Measurements from ENCODE around the gene PSMF1.
A peak's percentile ranks its signal among the peaks of the same experiment; 100 is the strongest.

Gene PSMF1, protein sequence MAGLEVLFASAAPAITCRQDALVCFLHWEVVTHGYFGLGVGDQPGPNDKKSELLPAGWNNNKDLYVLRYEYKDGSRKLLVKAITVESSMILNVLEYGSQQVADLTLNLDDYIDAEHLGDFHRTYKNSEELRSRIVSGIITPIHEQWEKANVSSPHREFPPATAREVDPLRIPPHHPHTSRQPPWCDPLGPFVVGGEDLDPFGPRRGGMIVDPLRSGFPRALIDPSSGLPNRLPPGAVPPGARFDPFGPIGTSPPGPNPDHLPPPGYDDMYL

DNA sequence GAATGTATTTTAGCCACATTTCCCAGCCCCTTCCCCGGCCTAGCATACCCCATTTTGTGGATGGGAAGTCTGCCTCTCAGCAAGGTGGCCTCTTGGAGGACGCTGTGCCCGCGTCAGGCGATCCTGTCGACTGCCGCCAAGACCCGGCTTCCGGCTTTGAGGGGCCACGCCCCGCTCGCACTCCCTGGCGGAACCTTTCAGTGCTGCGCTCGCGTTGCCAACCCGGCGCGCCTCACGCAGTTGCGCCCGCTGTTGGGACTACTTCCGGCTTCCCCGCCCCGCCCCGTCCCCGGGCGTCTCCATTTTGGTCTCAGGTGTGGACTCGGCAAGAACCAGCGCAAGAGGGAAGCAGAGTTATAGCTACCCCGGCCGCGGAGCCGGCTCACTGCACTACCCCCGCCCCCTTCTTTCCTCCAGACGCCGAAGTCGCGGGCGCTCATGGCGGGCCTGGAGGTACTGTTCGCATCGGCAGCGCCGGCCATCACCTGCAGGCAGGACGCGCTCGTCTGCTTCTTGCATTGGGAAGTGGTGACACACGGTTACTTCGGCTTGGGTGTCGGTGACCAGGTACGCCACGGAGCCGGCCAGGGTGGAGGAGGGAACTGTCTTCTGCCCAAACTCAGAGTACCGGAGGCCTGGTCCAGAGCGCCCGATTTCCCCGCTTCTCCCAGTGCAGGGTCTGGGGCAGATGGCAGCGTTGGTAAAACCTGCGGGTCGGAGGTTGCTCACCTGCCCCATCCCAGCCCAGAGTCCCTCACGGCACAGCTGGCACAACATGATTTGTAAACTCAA is at the start of gene PSMF1:
TSS of gene PSMF1 (plus strand) at position 267 of the 792 bp plus-strand sequence. CDS start at position 439, 172 bp downstream.
- peak within 1 kb of the TSS; percentile 97 for H3K4me3 ChIP-seq (ENCODE audit: low read length)
- H3K9me3 ChIP-seq (ENCODE audit: control insufficient read depth, low read length): no peaks in the 10 kb centered on the region
- no peaks in the 10 kb centered on the region for H3K27me3 ChIP-seq (ENCODE audit: control insufficient read depth, insufficient read depth, low read length)
- H3K9ac ChIP-seq (ENCODE audit: low read length): peak within 1 kb of the TSS; percentile 85
- H3K36me3 ChIP-seq (ENCODE audit: control insufficient read depth, insufficient read depth, low read length): no peaks in the 10 kb centered on the region
- peaks cover 44% of the 10 kb centered on the region for H3K4me1 ChIP-seq (ENCODE audit: control insufficient read depth, insufficient read depth, low read length)

DNA sequence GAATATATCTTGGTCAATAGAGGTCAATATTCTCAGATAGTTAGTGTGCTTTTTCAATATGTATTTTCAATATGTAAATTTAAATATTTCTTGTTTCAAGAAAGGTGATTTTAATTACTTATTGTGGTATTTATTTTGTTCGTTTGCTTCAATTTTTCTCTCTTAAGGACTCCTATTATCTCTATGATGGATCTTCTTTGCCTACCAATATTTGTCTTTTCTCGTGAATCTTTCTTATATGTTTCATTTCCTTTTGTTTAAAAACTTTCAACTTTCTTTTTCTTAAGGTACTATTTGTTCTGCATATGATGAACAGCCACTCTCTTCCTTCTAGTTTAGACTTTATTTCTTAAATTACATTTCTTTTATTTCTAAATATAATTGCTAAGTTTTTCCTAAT is 46.1 kb upstream of the PSMF1 start:
- Histone ChIP-seq H3K4me3 (ENCODE audit: low read length) (no peak overlapping the region), H3K27me3 (ENCODE audit: control insufficient read depth, insufficient read depth, low read length) (no peaks in the 10 kb centered on the region), H3K9ac (ENCODE audit: low read length) (no peak overlapping the region), H3K36me3 (ENCODE audit: control insufficient read depth, insufficient read depth, low read length) (no peaks in the 10 kb centered on the region), H3K4me1 (ENCODE audit: control insufficient read depth, insufficient read depth, low read length) (no peaks in the 10 kb centered on the region), H3K9me3 (ENCODE audit: control insufficient read depth, low read length) (no peaks in the 10 kb centered on the region)

DNA sequence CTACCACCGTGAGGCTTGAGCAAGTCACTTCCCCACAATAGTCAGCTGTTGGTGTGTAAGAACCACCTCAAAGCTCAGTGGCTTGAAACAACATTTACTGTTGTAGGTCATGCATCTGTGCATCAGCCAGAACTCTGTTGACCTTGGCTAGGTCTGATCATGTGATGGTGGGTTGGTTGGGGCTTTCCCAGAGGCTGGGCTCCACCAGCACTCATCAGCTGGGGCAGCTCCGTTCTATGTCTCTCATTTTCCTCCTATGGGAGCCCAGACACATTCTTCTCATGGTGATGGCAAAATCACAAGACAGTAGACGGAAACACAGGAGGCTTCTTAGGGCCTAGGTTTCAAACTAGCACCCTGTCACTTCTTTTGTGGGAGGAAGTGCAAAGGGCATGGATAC is 42.8 kb upstream of the PSMF1 start:
- Histone ChIP-seq H3K27me3 (ENCODE audit: control insufficient read depth, insufficient read depth, low read length) (no peaks in the 10 kb centered on the region), H3K4me1 (ENCODE audit: control insufficient read depth, insufficient read depth, low read length) (no peaks in the 10 kb centered on the region), H3K4me3 (ENCODE audit: low read length) (no peak overlapping the region), H3K9me3 (ENCODE audit: control insufficient read depth, low read length) (no peaks in the 10 kb centered on the region), H3K9ac (ENCODE audit: low read length) (no peak overlapping the region), H3K36me3 (ENCODE audit: control insufficient read depth, insufficient read depth, low read length) (no peaks in the 10 kb centered on the region)

DNA sequence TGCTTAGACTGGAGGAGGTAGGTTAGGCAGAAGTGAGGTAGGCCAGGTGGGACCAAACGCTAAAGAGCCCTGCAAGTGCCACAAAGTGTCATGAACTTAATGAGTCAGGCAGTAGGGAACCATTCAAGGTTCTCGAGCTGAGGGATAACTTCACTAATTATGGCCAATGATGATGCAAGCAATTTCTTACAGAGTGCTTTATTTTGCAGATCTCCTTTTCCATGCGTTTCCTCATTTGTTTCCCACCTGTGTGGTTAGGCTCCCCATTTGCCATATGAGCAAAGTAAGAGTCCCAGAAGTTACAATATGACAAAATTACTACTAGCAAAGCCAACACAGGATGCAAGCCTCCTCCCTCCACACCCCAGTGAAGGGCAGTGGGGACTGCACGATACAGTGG is 36.5 kb upstream of the PSMF1 start:
- no peaks in the 10 kb centered on the region for H3K36me3 ChIP-seq (ENCODE audit: control insufficient read depth, insufficient read depth, low read length)
- no peak overlapping the region for H3K9ac ChIP-seq (ENCODE audit: low read length)
- no peaks in the 10 kb centered on the region for H3K27me3 ChIP-seq (ENCODE audit: control insufficient read depth, insufficient read depth, low read length)
- H3K4me3 ChIP-seq (ENCODE audit: low read length): no peak overlapping the region
- no peaks in the 10 kb centered on the region for H3K4me1 ChIP-seq (ENCODE audit: control insufficient read depth, insufficient read depth, low read length)
- H3K9me3 ChIP-seq (ENCODE audit: control insufficient read depth, low read length): no peaks in the 10 kb centered on the region

DNA sequence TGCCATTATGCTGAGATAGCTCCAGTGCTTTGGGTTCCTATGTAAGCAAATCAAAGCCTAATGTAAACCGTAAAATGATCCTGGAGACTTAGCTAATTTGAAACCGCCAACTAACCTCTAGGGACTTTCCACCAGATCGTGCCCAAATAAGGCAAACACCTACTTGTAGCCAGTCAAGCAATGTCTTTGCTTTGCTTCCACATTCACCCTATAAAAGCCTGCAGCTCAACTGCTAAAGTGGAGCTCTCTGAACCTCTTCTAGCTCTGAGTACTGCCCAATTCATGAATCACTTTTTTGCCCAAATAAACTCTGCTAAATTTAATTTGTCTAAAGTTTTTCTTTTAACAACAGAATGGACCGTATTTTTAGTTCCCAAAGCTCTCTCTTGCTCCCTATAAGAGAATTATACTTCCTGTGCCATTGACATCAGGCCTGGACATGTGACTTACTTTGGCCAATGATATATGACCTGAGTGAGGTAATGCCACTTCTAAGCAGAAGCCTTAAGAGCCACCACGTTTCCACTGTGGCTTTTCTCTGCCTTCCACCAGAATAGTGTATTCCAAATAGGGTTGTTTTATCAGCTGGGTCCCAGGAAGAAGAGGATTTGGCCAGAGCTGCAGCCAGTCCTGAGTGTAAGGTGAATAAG is 34.8 kb upstream of the PSMF1 start:
- Histone ChIP-seq H3K36me3 (ENCODE audit: control insufficient read depth, insufficient read depth, low read length) (no peaks in the 10 kb centered on the region), H3K27me3 (ENCODE audit: control insufficient read depth, insufficient read depth, low read length) (no peaks in the 10 kb centered on the region)

DNA sequence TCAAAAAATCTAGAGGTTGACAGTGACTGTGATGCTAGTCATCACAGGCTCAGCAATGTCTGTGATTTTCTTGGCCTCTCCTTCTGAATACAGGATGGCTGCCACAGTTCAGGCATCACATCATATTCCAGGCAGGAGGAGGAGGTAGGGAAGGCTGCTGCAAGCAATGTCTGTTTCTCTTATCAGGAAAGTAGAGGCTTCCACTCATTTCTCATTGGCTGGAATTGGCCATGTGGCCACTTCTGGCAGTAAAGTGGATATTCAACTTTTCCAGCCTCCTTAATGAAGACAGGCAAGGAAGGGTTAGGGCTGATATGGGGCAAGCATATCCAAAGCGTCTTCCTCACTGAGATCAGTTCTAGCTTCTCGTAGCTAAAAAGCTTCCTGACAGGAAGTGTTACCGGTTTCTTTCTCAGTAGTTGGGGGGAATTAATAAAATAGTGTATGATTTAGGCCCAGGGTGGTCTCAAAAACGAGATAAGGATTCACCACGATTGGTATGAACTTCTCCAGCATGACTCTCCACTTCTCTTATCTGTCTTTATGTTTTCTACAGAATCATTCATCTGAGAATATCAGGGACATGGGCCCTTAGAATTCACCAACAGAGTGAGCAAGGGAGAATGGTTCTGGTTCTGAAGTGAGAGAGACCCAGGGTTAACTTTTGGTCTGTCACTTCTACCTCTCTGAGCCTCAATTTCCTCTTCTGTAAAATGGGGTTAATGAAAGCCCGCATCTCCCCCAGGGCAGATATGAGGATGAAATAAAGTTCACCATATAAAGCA is 32.7 kb upstream of the PSMF1 start:
- no peaks in the 10 kb centered on the region for H3K9me3 ChIP-seq (ENCODE audit: control insufficient read depth, low read length)
- H3K27me3 ChIP-seq (ENCODE audit: control insufficient read depth, insufficient read depth, low read length): no peaks in the 10 kb centered on the region
- no peaks in the 10 kb centered on the region for H3K4me1 ChIP-seq (ENCODE audit: control insufficient read depth, insufficient read depth, low read length)
- no peaks in the 10 kb centered on the region for H3K36me3 ChIP-seq (ENCODE audit: control insufficient read depth, insufficient read depth, low read length)
- no peak overlapping the region for H3K4me3 ChIP-seq (ENCODE audit: low read length)
- H3K9ac ChIP-seq (ENCODE audit: low read length): no peak overlapping the region

More for the DNA sequence above, 34.8 kb upstream of the PSMF1 start:
- H3K4me1 ChIP-seq (ENCODE audit: control insufficient read depth, insufficient read depth, low read length): no peaks in the 10 kb centered on the region
- no peak overlapping the region for H3K9ac ChIP-seq (ENCODE audit: low read length)
- H3K9me3 ChIP-seq (ENCODE audit: control insufficient read depth, low read length): no peaks in the 10 kb centered on the region
- no peak overlapping the region for H3K4me3 ChIP-seq (ENCODE audit: low read length)

DNA sequence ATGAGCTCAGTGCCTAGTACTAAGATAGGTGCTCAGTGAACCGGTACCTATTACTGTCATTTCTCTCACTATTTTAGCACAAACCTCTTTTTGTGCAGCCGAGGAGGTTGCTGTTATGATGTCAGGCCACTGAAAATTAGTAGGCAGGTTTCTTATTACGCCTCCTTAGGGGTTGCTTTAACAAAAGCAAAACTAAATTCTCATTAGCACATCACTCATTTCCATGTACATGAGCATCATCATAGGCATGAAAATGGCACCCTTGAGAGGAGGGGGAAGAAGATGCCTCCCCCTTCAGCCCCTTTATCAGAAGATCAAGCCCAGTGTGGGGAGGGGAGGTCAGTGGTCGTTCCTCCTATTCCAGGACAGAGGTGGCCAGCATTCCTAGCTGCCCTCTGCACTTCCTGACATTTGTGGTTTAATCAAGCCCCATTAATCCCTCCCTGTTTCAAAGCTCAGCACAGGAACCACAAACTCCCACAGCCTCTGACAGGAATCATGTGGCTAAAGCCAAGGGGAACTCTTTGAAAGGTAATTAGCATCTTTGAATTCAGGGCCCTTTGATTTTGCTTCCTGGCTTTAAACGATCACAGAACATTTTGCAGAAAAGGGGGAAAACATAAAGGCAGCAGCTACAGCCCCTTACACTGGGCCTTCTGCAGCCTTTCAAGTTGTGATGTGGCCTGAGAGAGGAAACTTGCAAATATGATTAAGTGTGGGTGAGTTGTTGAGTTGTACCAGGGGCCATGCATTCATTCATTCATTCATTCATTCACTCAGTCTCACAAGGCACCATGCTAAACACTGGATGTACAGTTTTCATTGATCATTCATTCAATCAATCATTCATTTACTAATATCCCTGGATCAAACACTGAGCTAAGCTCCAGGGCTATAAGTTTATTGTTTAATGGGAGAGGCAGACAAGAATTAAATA is 31.9 kb upstream of the PSMF1 start:
- no peaks in the 10 kb centered on the region for H3K9me3 ChIP-seq (ENCODE audit: control insufficient read depth, low read length)
- no peaks in the 10 kb centered on the region for H3K36me3 ChIP-seq (ENCODE audit: control insufficient read depth, insufficient read depth, low read length)
- H3K9ac ChIP-seq (ENCODE audit: low read length): no peak overlapping the region
- no peaks in the 10 kb centered on the region for H3K27me3 ChIP-seq (ENCODE audit: control insufficient read depth, insufficient read depth, low read length)
- no peak overlapping the region for H3K4me3 ChIP-seq (ENCODE audit: low read length)
- no peaks in the 10 kb centered on the region for H3K4me1 ChIP-seq (ENCODE audit: control insufficient read depth, insufficient read depth, low read length)

DNA sequence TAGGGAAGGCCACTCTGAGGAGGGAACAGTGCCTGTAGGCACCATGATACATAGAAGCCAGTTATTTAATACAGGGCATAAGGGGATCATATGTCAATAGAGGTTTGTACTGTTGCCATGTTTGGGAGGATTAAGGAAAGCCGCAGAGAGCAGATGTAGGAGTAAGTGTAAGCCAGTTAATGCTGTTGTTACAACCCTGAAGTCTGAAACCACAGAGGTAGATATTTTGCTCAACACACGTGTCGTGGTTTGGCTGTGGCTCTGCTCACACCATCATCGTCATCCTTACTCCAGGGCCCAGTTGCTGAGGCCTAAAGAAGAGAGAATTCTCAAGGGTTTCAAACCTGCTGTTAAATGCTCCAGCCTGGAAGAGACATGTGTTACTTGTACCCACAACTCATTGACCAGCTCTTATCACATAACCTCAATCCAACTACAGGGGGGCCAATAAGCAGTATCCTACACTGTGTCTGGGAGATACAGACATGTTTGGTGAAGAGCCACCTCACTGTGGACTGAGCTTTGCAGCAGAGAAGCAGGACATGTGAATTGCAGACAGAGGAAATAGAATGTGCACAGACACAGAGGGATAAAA is 31.0 kb upstream of the PSMF1 start:
- Histone ChIP-seq H3K27me3 (ENCODE audit: control insufficient read depth, insufficient read depth, low read length) (no peaks in the 10 kb centered on the region), H3K4me1 (ENCODE audit: control insufficient read depth, insufficient read depth, low read length) (no peaks in the 10 kb centered on the region), H3K9ac (ENCODE audit: low read length) (no peak overlapping the region), H3K9me3 (ENCODE audit: control insufficient read depth, low read length) (no peaks in the 10 kb centered on the region), H3K4me3 (ENCODE audit: low read length) (no peak overlapping the region), H3K36me3 (ENCODE audit: control insufficient read depth, insufficient read depth, low read length) (no peaks in the 10 kb centered on the region)

DNA sequence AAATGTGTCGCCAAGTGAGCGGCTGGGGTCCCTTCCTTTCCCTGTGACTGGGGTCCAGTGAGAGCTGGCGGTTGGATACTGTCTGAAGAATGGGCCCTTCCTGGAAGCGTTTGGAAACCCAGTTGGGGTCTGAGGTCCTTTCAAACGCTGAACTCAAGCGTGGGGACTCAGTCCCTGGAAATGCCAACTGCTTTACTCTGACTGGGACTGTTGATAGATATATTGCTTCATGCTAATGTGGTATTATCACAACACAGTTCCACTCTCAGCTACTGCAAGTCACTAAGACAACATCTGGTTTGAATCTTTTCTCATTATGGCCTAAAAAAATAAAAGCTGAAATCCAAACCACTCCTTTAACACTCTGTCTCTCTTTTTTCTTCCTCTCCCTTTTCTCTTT is 23.7 kb upstream of the PSMF1 start:
- Histone ChIP-seq H3K9ac (ENCODE audit: low read length) (no peak overlapping the region), H3K27me3 (ENCODE audit: control insufficient read depth, insufficient read depth, low read length) (no peaks in the 10 kb centered on the region), H3K36me3 (ENCODE audit: control insufficient read depth, insufficient read depth, low read length) (no peaks in the 10 kb centered on the region), H3K4me1 (ENCODE audit: control insufficient read depth, insufficient read depth, low read length) (no peaks in the 10 kb centered on the region), H3K9me3 (ENCODE audit: control insufficient read depth, low read length) (no peaks in the 10 kb centered on the region), H3K4me3 (ENCODE audit: low read length) (no peak overlapping the region)

DNA sequence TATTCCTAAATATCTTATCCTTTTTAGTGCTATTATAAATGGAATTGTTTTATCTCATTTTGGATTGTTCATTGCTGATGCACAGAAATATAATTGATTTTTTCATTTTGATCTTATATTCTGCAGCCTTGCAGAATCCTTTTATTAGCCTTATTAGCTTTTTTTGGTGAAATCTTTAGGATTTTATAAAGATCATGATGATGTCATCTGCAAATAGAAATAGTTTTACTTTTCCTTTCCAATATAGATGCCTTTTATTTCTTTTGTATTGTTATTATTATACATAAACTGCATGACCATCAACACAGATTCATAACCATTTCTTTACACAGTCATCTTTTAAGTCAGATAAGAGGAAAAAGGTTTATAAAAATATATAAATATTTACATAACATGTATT is 16.9 kb upstream of the PSMF1 start:
- Histone ChIP-seq H3K36me3 (ENCODE audit: control insufficient read depth, insufficient read depth, low read length) (no peaks in the 10 kb centered on the region), H3K27me3 (ENCODE audit: control insufficient read depth, insufficient read depth, low read length) (no peaks in the 10 kb centered on the region), H3K4me1 (ENCODE audit: control insufficient read depth, insufficient read depth, low read length) (no peaks in the 10 kb centered on the region), H3K9ac (ENCODE audit: low read length) (no peak overlapping the region), H3K4me3 (ENCODE audit: low read length) (no peak overlapping the region), H3K9me3 (ENCODE audit: control insufficient read depth, low read length) (no peaks in the 10 kb centered on the region)

DNA sequence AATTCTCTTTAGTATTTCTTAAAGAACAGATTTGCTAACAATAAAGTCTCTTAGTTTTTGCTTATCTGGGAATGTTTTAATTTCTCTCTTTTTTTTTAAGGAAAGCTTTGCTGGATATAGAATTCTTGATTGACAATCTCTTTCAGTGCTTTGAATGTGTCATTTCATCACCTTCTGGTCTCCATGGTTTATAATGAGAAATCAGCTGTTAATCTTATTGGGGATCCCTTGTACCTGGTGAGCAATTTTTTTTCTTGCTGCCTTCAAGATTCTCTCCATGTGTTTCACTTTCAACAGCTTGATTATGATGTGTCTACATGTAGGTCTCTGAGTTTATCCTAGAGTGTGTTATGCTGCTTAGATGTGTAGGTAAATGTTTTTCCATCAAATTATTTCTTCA is 16.4 kb upstream of the PSMF1 start:
- no peaks in the 10 kb centered on the region for H3K27me3 ChIP-seq (ENCODE audit: control insufficient read depth, insufficient read depth, low read length)
- no peaks in the 10 kb centered on the region for H3K4me1 ChIP-seq (ENCODE audit: control insufficient read depth, insufficient read depth, low read length)
- no peak overlapping the region for H3K4me3 ChIP-seq (ENCODE audit: low read length)
- no peaks in the 10 kb centered on the region for H3K36me3 ChIP-seq (ENCODE audit: control insufficient read depth, insufficient read depth, low read length)
- no peak overlapping the region for H3K9ac ChIP-seq (ENCODE audit: low read length)
- no peaks in the 10 kb centered on the region for H3K9me3 ChIP-seq (ENCODE audit: control insufficient read depth, low read length)

All from mucosa of stomach (tissue), 1 donor.